Calu3 (cell line): ENCODE measurements around the gene ASB7. TPM values are rescaled to one million over a fixed set of nuclear protein-coding genes. Genes with fewer than 3 reads are reported as not detected.

Experiments
- BruUV-seq: library from RNA; stranded (reverse); fragments of 400-500 nt; replicated peaks from 2 replicates; lab custom pipeline; 2021; lab: Mats Ljungman, UMichigan
- CTCF ChIA-PET: fragments of 300-600 bp; sonication (Branson Sonifier 250); formaldehyde crosslinking; loops from one replicate; lab custom pipeline; 2022; ENCODE audit warnings: antibody characterized with exemption; lab: Charles Lee
- DNase-seq: peaks from one replicate; pipeline ENCODE4 v3.0.0; 2022
- H3K27ac Mint-ChIP-seq: one replicate; pipeline ENCODE4 v1.8.0; 2022; ENCODE audit warnings: mixed read lengths; ENCODE audit not compliant: unreplicated experiment
- H3K27me3 Mint-ChIP-seq: one replicate; pipeline ENCODE4 v1.8.0; 2022; ENCODE audit warnings: mixed read lengths; ENCODE audit not compliant: unreplicated experiment
- H3K36me3 Mint-ChIP-seq: one replicate; pipeline ENCODE4 v1.8.0; 2022; ENCODE audit warnings: mild to moderate bottlenecking, moderate library complexity, mixed read lengths; ENCODE audit not compliant: insufficient read depth, unreplicated experiment
- H3K4me1 Mint-ChIP-seq: one replicate; pipeline ENCODE4 v1.8.0; 2022; ENCODE audit warnings: mild to moderate bottlenecking, low read depth, mixed read lengths; ENCODE audit not compliant: unreplicated experiment
- H3K4me3 Mint-ChIP-seq: one replicate; pipeline ENCODE4 v1.8.0; 2022; ENCODE audit warnings: mild to moderate bottlenecking, low read depth, moderate library complexity, mixed read lengths; ENCODE audit not compliant: unreplicated experiment
- H3K9me3 Mint-ChIP-seq: one replicate; pipeline ENCODE4 v1.8.0; 2022; ENCODE audit warnings: low read depth, mixed read lengths; ENCODE audit not compliant: unreplicated experiment
- CTCF ChIP-seq: fragments of 200-600 bp; IDR thresholded peaks from one replicate; pipeline ENCODE4 v1.8.0; 2022; ENCODE audit warnings: antibody characterized with exemption; ENCODE audit not compliant: unreplicated experiment
- intact Hi-C: fragments of 100-400 bp; cut with micrococcal nuclease; formaldehyde crosslinking; loops from one replicate; pipeline ENCODE4 v1.10.0; 2022; ENCODE audit not compliant: unreplicated experiment
- total RNA-seq: library from RNA; stranded (reverse); gene quantifications from 2 replicates; pipeline ENCODE4 v1.2.3, GENCODE V29; 2022

Gene ASB7
- total RNA-seq, 1 experiment from 2014 or later, result 19.4 TPM

GRCh38 chr15:100598655-100599054 is 3.7 kb upstream of the ASB7 start:
- CTCF ChIA-PET, result no interaction called here
- intact Hi-C loops, result no loop called here
- Mint-ChIP-seq H3K27me3 (no peaks in the 10 kb centered on the region), H3K4me3 (no peak overlapping the region), H3K4me1 (peaks cover 24% of the 10 kb centered on the region), H3K36me3 (no peaks in the 10 kb centered on the region), H3K27ac (no peak overlapping the region), H3K9me3 (no peaks in the 10 kb centered on the region)
- no TSS peak for BruUV-seq
- DNase-seq, result no peak
- no peak for TF ChIP-seq CTCF

GRCh38 chr15:100601163-100601562 is 1.2 kb upstream of the ASB7 start:
- no peak for TF ChIP-seq CTCF
- intact Hi-C loops, result no loop called here
- CTCF ChIA-PET, result no interaction called here
- H3K36me3 Mint-ChIP-seq, result peaks cover 9% of the 10 kb centered on the region
- no peak overlapping the region for H3K4me3 Mint-ChIP-seq
- no peaks in the 10 kb centered on the region for H3K27me3 Mint-ChIP-seq
- peak; percentile 12 for DNase-seq
- H3K4me1 Mint-ChIP-seq, result peaks cover 40% of the 10 kb centered on the region
- H3K27ac Mint-ChIP-seq, result no peak overlapping the region
- no peaks in the 10 kb centered on the region for H3K9me3 Mint-ChIP-seq
- BruUV-seq, result no TSS peak

- Mint-ChIP-seq H3K27me3 (no peaks in the 10 kb centered on the region), H3K4me1 (peaks cover 40% of the 10 kb centered on the region), H3K27ac (no peak overlapping the region), H3K4me3 (no peak overlapping the region), H3K9me3 (no peaks in the 10 kb centered on the region), H3K36me3 (peaks cover 14% of the 10 kb centered on the region)
- CTCF ChIA-PET, result interaction anchor here (0.9 to 1.4 kb wide), 5 partner anchors 29 to 405 kb away, joined by 3 to 5 read pairs (median 4); no protein-coding TSS in a partner anchor
- BruUV-seq, result TSS peak; percentile 36
- intact Hi-C loops, result no loop called here
- DNase-seq, result no peak
- TF ChIP-seq CTCF, result no peak
Observed at GRCh38 chr15:100601617-100602063, 749 bp upstream of the ASB7 start.

- Mint-ChIP-seq H3K4me1 (peaks cover 32% of the 10 kb centered on the region), H3K9me3 (no peaks in the 10 kb centered on the region), H3K36me3 (peaks cover 18% of the 10 kb centered on the region), H3K4me3 (no peak overlapping the region), H3K27me3 (no peaks in the 10 kb centered on the region), H3K27ac (peak overlapping the region; percentile 93)
- TF ChIP-seq CTCF, result no peak
- BruUV-seq, result no TSS peak
- intact Hi-C loops, result no loop called here
- DNase-seq, result peak; percentile 68
- CTCF ChIA-PET, result interaction anchor here (0.7 to 1.4 kb wide), 6 partner anchors 30 to 404 kb away, joined by 3 to 4 read pairs (median 4); no protein-coding TSS in a partner anchor
Observed at GRCh38 chr15:100602823-100603393, 519 bp downstream of the ASB7 start.
